Natural killer cell (primary cell): ENCODE results near the gene YBEY. TPM values are rescaled to one million over a fixed set of nuclear protein-coding genes. Genes with fewer than 3 reads are reported as not detected.

ENCODE experiments used
- ATAC-seq, 3 donors: fragments of 150-1000 bp in 2 of 3; fragments of 200-7000 bp in 1 of 3; cut with Tn5 transposase; 1 replicate in 1 of 3; 2 replicates in 2 of 3; pipeline ENCODE4 v1.10.0; 2021; ENCODE audit warnings: mild to moderate bottlenecking in 2 of 3, moderate library complexity in 2 of 3
- DNase-seq, 2 donors: peaks; one replicate each; pipeline versions ENCODE4 v3.0.0 to v3.0.0-alpha.2; 2013 to 2021; ENCODE audit warnings: mixed read lengths in 1 of 2
- H3K27ac ChIP-seq: one replicate; pipeline ENCODE4 v1.5.1; 2013; ENCODE audit warnings: mild to moderate bottlenecking, low read length
- H3K27me3 ChIP-seq: one replicate; pipeline ENCODE4 v1.6.1; 2013; ENCODE audit warnings: low read length; ENCODE audit not compliant: control insufficient read depth, insufficient read depth
- H3K36me3 ChIP-seq: one replicate; pipeline ENCODE4 v1.6.1; 2013; ENCODE audit warnings: low read length; ENCODE audit not compliant: control insufficient read depth, insufficient read depth
- H3K4me1 ChIP-seq: one replicate; pipeline ENCODE4 v1.6.1; 2013; ENCODE audit warnings: low read length; ENCODE audit not compliant: control insufficient read depth, insufficient read depth
- H3K4me3 ChIP-seq: one replicate; pipeline ENCODE4 v1.5.1; 2013; ENCODE audit warnings: low read length
- H3K9me3 ChIP-seq: one replicate; pipeline ENCODE4 v1.6.1; 2013; ENCODE audit warnings: low read length; ENCODE audit not compliant: control insufficient read depth, insufficient read depth
- H3K27ac Mint-ChIP-seq, 2 donors: one replicate each; pipeline ENCODE4 v1.8.0; 2022; ENCODE audit warnings: mild to moderate bottlenecking in 2 of 2, mixed read lengths in 2 of 2, moderate library complexity in 1 of 2
- H3K27me3 Mint-ChIP-seq, 2 donors: one replicate each; pipeline ENCODE4 v1.8.0; 2022; ENCODE audit warnings: low read depth in 2 of 2, mixed read lengths in 2 of 2
- H3K36me3 Mint-ChIP-seq: one replicate; pipeline ENCODE4 v1.8.0; 2022; ENCODE audit warnings: mixed read lengths
- H3K4me1 Mint-ChIP-seq, 2 donors: one replicate each; pipeline ENCODE4 v1.8.0; 2022; ENCODE audit warnings: mixed read lengths in 2 of 2
- H3K4me3 Mint-ChIP-seq: one replicate; pipeline ENCODE4 v1.8.0; 2022; ENCODE audit warnings: mild to moderate bottlenecking, moderate library complexity, mixed read lengths
- H3K9me3 Mint-ChIP-seq, 2 donors: one replicate each; pipeline ENCODE4 v1.8.0; 2022; ENCODE audit warnings: mixed read lengths in 2 of 2
- CTCF ChIP-seq: fragments of 200-600 bp; IDR thresholded peaks from one replicate; pipeline ENCODE4 v1.8.0; 2022; ENCODE audit warnings: antibody characterized with exemption
- WGBS: methylation state at CpG from one replicate; pipeline ENCODE4 v1.1.7; 2013; ENCODE audit warnings: missing lambda C conversion rate; ENCODE audit not compliant: insufficient coverage; 5-methylcytosine and 5-hydroxymethylcytosine counted together
- intact Hi-C: fragments of 100-400 bp; cut with micrococcal nuclease; formaldehyde crosslinking; loops from one replicate; pipeline ENCODE4 v1.14.2; 2022
- total RNA-seq, 4 donors: library from RNA; stranded (reverse); fragments of 120-200 nt in 1 of 4; gene quantifications; one replicate each; pipeline versions ENCODE4 v1.2.3 to v1.2.4, GENCODE V29; 2013 to 2022

YBEY gene
- total RNA-seq, 3 donors from 2014 or later (not counting 1 experiment from before 2014, with no cell fraction given): 10.8 to 13.7 (median 12.7) TPM

DNA sequence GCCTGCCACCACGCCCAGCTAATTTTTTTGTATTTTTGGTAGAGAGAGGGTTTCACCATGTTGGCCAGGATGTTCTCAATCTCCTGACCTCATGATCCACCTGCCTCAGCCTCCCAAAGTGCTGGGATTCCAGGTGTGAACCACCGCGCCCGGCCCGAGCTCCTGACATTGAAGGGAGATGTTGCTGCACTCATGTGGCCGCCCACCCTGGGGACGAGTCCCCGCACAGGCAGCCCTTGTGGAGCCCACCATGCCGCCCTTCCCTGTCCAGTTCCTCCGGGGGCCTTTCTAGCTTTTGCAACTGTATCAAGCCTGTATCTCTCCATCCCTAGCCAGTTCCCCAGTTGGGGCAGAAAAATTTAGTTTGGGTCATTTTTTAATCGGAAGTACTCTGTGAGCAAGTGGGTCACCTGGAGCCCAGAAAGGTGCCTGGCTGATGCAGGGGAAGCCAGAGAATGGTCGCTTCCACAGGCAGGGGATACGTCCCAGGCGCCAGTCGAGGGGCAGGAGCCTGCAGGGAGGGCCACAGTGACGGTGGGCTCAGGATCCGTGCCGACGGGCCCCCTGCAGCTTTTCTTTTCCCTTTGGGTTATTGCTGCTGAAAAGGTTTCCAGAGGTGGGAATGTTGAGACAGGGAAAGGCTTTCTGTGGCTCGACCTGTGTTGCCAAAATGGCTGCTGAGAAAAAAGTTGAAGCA is 58.2 kb downstream of the YBEY start:
- ATAC-seq (no peak), DNase-seq (no peak)
- peaks cover 11% of the 10 kb centered on the region for H3K36me3 Mint-ChIP-seq
- no peaks in the 10 kb centered on the region for H3K9me3 Mint-ChIP-seq
- Histone ChIP-seq H3K36me3 (peaks cover 45% of the 10 kb centered on the region), H3K27ac (no peak overlapping the region), H3K9me3 (no peaks in the 10 kb centered on the region), H3K4me1 (no peaks in the 10 kb centered on the region), H3K27me3 (no peaks in the 10 kb centered on the region), H3K4me3 (no peak overlapping the region)
- no peak overlapping the region for H3K27ac Mint-ChIP-seq
- WGBS: 95% methylated on average over 20 of the region's 20 CpGs
- intact Hi-C loops: no loop called here
- H3K4me3 Mint-ChIP-seq: no peak overlapping the region
- H3K27me3 Mint-ChIP-seq: no peaks in the 10 kb centered on the region
- no peak for TF ChIP-seq CTCF
- H3K4me1 Mint-ChIP-seq: peaks cover 19 to 20% of the 10 kb centered on the region in 2 donors

- H3K27ac Mint-ChIP-seq: no peak overlapping the region
- intact Hi-C loops: no loop called here
- ATAC-seq (no peak), DNase-seq (no peak)
- Histone ChIP-seq H3K27me3 (no peaks in the 10 kb centered on the region), H3K4me1 (no peaks in the 10 kb centered on the region), H3K4me3 (no peak overlapping the region), H3K27ac (no peak overlapping the region), H3K36me3 (peaks cover 54% of the 10 kb centered on the region), H3K9me3 (no peaks in the 10 kb centered on the region)
- WGBS: 96% methylated on average over 14 of the region's 14 CpGs
- no peak for TF ChIP-seq CTCF
- peaks cover 7 to 10% of the 10 kb centered on the region in 2 donors for H3K4me1 Mint-ChIP-seq
- no peaks in the 10 kb centered on the region for H3K9me3 Mint-ChIP-seq
- H3K4me3 Mint-ChIP-seq: no peak overlapping the region
- no peaks in the 10 kb centered on the region for H3K27me3 Mint-ChIP-seq
- peaks cover 8% of the 10 kb centered on the region for H3K36me3 Mint-ChIP-seq
Observed at GRCh38 chr21:46345861-46346260, 59.7 kb downstream of the YBEY start.

GRCh38 chr21:46346296-46347202 is 60.4 kb downstream of the YBEY start:
- 98% methylated on average over 34 of the region's 34 CpGs for WGBS
- H3K4me3 ChIP-seq: no peak overlapping the region
- H3K27ac ChIP-seq: no peak overlapping the region
- H3K36me3 Mint-ChIP-seq: peaks cover 13% of the 10 kb centered on the region
- no peaks in the 10 kb centered on the region for H3K27me3 Mint-ChIP-seq
- H3K4me3 Mint-ChIP-seq: no peak overlapping the region
- peaks cover 61% of the 10 kb centered on the region for H3K36me3 ChIP-seq
- no peaks in the 10 kb centered on the region for H3K4me1 ChIP-seq
- no peak for ATAC-seq
- H3K27ac Mint-ChIP-seq: no peak overlapping the region
- H3K9me3 Mint-ChIP-seq: no peaks in the 10 kb centered on the region
- H3K27me3 ChIP-seq: no peaks in the 10 kb centered on the region
- peaks cover 7 to 10% of the 10 kb centered on the region in 2 donors for H3K4me1 Mint-ChIP-seq
- no peak for TF ChIP-seq CTCF
- intact Hi-C loops: no loop called here
- no peaks in the 10 kb centered on the region for H3K9me3 ChIP-seq
- no peak for DNase-seq
